Neuron (in vitro differentiated cells): ENCODE data around the gene DYRK1A.
A peak's percentile ranks its signal among the peaks of the same experiment; 100 is the strongest.

Experiments used
- H2AFZ ChIP-seq: one replicate; pipeline ENCODE4 v1.6.1; 2013; ENCODE audit warnings: low read depth, mild to moderate bottlenecking, inconsistent platforms, low read length, moderate library complexity
- H3K27me3 ChIP-seq: one replicate; pipeline ENCODE4 v1.6.1; 2013; ENCODE audit warnings: low read length; ENCODE audit not compliant: insufficient read depth
- H3K36me3 ChIP-seq: one replicate; pipeline ENCODE4 v1.6.1; 2013; ENCODE audit warnings: low read length; ENCODE audit not compliant: insufficient read depth
- H3K4me1 ChIP-seq: one replicate; pipeline ENCODE4 v1.6.1; 2013; ENCODE audit warnings: low read length; ENCODE audit not compliant: insufficient read depth
- H3K4me3 ChIP-seq: 2 replicates; pipeline ENCODE4 v1.5.1; 2013; ENCODE audit warnings: mild to moderate bottlenecking, low read length, moderate library complexity
- H3K9me3 ChIP-seq: one replicate; pipeline ENCODE4 v1.6.1; 2013; ENCODE audit warnings: low read length

The DYRK1A gene

GRCh38 chr21:37368541-37369279 is 2.1 kb downstream of the DYRK1A start:
- no peaks in the 10 kb centered on the region for H3K9me3 ChIP-seq

GRCh38 chr21:37369307-37369854 is 2.8 kb downstream of the DYRK1A start:
- H3K4me3 ChIP-seq = peak overlapping the region; percentile 99
- H3K4me1 ChIP-seq = peaks cover 24% of the 10 kb centered on the region
- H3K27me3 ChIP-seq = no peaks in the 10 kb centered on the region
- H3K9me3 ChIP-seq = no peaks in the 10 kb centered on the region
- no peaks in the 10 kb centered on the region for H3K36me3 ChIP-seq
- no peak overlapping the region for H2AFZ ChIP-seq

More at GRCh38 chr21:37368541-37369279, 2.1 kb downstream of the DYRK1A start:
- H3K27me3 ChIP-seq = no peaks in the 10 kb centered on the region
- H3K36me3 ChIP-seq = no peaks in the 10 kb centered on the region
- no peak overlapping the region for H2AFZ ChIP-seq
- peak overlapping the region; percentile 99 for H3K4me3 ChIP-seq
- H3K4me1 ChIP-seq = peaks cover 24% of the 10 kb centered on the region

GRCh38 chr21:37370152-37371040 is 3.8 kb downstream of the DYRK1A start:
- Histone ChIP-seq H3K4me3 (peak overlapping the region; percentile 99), H3K9me3 (no peaks in the 10 kb centered on the region), H3K36me3 (no peaks in the 10 kb centered on the region), H3K27me3 (no peaks in the 10 kb centered on the region), H2AFZ (no peak overlapping the region), H3K4me1 (peaks cover 17% of the 10 kb centered on the region)

GRCh38 chr21:37371041-37371397 is 4.4 kb downstream of the DYRK1A start:
- no peak overlapping the region for H3K4me3 ChIP-seq
- H2AFZ ChIP-seq = no peak overlapping the region
- peaks cover 17% of the 10 kb centered on the region for H3K4me1 ChIP-seq
- H3K9me3 ChIP-seq = no peaks in the 10 kb centered on the region
- no peaks in the 10 kb centered on the region for H3K27me3 ChIP-seq
- no peaks in the 10 kb centered on the region for H3K36me3 ChIP-seq

GRCh38 chr21:37372127-37372731 is 5.7 kb downstream of the DYRK1A start:
- Histone ChIP-seq H3K27me3 (no peaks in the 10 kb centered on the region), H3K4me3 (no peak overlapping the region), H3K36me3 (no peaks in the 10 kb centered on the region), H3K9me3 (no peaks in the 10 kb centered on the region), H3K4me1 (peaks cover 17% of the 10 kb centered on the region), H2AFZ (no peak overlapping the region)

DNA sequence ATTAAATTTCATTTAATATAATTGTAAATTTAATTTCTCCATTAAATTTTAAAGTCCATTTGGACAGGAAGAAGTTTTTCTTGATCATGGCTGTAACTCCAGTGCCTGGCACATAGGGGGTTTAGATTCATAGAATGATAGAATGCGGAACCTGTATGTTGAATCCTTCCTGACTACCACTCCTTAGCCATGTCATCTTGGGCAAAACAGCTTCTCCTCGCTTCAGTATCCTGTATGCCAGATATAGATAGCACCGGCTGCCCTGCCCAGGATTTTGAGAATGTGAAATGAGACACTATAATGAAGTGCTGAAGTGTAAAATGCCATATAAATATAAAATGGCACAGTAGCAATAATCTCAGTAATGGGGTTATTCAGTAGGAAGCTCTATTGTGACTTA is 6.4 kb downstream of the DYRK1A start:
- Histone ChIP-seq H3K4me1 (peaks cover 17% of the 10 kb centered on the region), H2AFZ (no peak overlapping the region), H3K27me3 (no peaks in the 10 kb centered on the region), H3K4me3 (no peak overlapping the region), H3K9me3 (no peaks in the 10 kb centered on the region), H3K36me3 (no peaks in the 10 kb centered on the region)

GRCh38 chr21:37373539-37373938 is 7.0 kb downstream of the DYRK1A start:
- Histone ChIP-seq H3K27me3 (no peaks in the 10 kb centered on the region), H3K36me3 (no peaks in the 10 kb centered on the region), H3K4me1 (peaks cover 17% of the 10 kb centered on the region), H3K4me3 (no peak overlapping the region), H2AFZ (no peak overlapping the region), H3K9me3 (no peaks in the 10 kb centered on the region)

- Histone ChIP-seq H3K27me3 (no peaks in the 10 kb centered on the region), H3K36me3 (no peaks in the 10 kb centered on the region), H3K9me3 (no peaks in the 10 kb centered on the region), H3K4me1 (peaks cover 15% of the 10 kb centered on the region), H3K4me3 (no peak overlapping the region), H2AFZ (no peak overlapping the region)
Measured at GRCh38 chr21:37374027-37374426, 7.5 kb downstream of the DYRK1A start.

GRCh38 chr21:37375866-37376574 is 9.4 kb downstream of the DYRK1A start:
- H2AFZ ChIP-seq = no peak overlapping the region
- no peaks in the 10 kb centered on the region for H3K27me3 ChIP-seq
- no peaks in the 10 kb centered on the region for H3K9me3 ChIP-seq
- H3K4me3 ChIP-seq = no peak overlapping the region
- no peaks in the 10 kb centered on the region for H3K36me3 ChIP-seq
- peaks cover 5% of the 10 kb centered on the region for H3K4me1 ChIP-seq

GRCh38 chr21:37378700-37379139 is 12.1 kb downstream of the DYRK1A start:
- H3K4me1 ChIP-seq = peaks cover 5% of the 10 kb centered on the region
- H3K4me3 ChIP-seq = no peak overlapping the region
- no peaks in the 10 kb centered on the region for H3K27me3 ChIP-seq
- no peak overlapping the region for H2AFZ ChIP-seq
- H3K36me3 ChIP-seq = no peaks in the 10 kb centered on the region
- no peaks in the 10 kb centered on the region for H3K9me3 ChIP-seq

- no peak overlapping the region for H3K4me3 ChIP-seq
- H3K27me3 ChIP-seq = no peaks in the 10 kb centered on the region
- no peak overlapping the region for H2AFZ ChIP-seq
- H3K36me3 ChIP-seq = no peaks in the 10 kb centered on the region
- peaks cover 6% of the 10 kb centered on the region for H3K9me3 ChIP-seq
- H3K4me1 ChIP-seq = peaks cover 5% of the 10 kb centered on the region
Measured at GRCh38 chr21:37380349-37381323, 14.1 kb downstream of the DYRK1A start.
